ENCODE measurements around the gene KCTD1. TPM values are rescaled to one million over a fixed set of nuclear protein-coding genes. Genes with fewer than 3 reads are reported as not detected.

KCTD1 gene
- total RNA-seq, 4 donors from 2014 or later, result 33.6 to 42.0 (median 39.4) TPM

GRCh38 chr18:26422472-26423162, 125.7 kb downstream of the KCTD1 start:
- no peak for DNase-seq (ENCODE audit: low spot score in 2 of 2)
- WGBS, 2 donors, result 70 to 85% methylated on average over 6 of the region's 6 CpGs

GRCh38 chr18:26421931-26422330, 126.4 kb downstream of the KCTD1 start:
- Histone ChIP-seq H3K36me3 (no peaks in the 10 kb centered on the region), H3K4me3 (no peak overlapping the region), H3K27ac (no peak overlapping the region), H3K27me3 (no peaks in the 10 kb centered on the region), H3K4me1 (no peaks in the 10 kb centered on the region), H3K9me3 (no peaks in the 10 kb centered on the region)
- no peak for TF ChIP-seq CTCF (IDR thresholded peaks at IDR 0.05)
- no peak for TF ChIP-seq EP300 (IDR thresholded peaks at IDR 0.05)
- TF ChIP-seq POLR2A (IDR thresholded peaks at IDR 0.05), result no peak
- 88 to 91% methylated on average over 9 of the region's 9 CpGs for WGBS, 2 donors
- no peak for DNase-seq (ENCODE audit: low spot score in 2 of 2)

More at GRCh38 chr18:26422472-26423162, 125.7 kb downstream of the KCTD1 start:
- TF ChIP-seq POLR2A (IDR thresholded peaks at IDR 0.05) (no peak), CTCF (IDR thresholded peaks at IDR 0.05) (no peak), EP300 (IDR thresholded peaks at IDR 0.05) (no peak)
- H3K4me1 ChIP-seq, result no peaks in the 10 kb centered on the region
- no peaks in the 10 kb centered on the region for H3K27me3 ChIP-seq
- H3K9me3 ChIP-seq, result no peaks in the 10 kb centered on the region
- no peak overlapping the region for H3K27ac ChIP-seq
- no peak overlapping the region for H3K4me3 ChIP-seq
- no peaks in the 10 kb centered on the region for H3K36me3 ChIP-seq

- TF ChIP-seq POLR2A (IDR thresholded peaks at IDR 0.05) (no peak), CTCF (IDR thresholded peaks at IDR 0.05) (no peak), EP300 (IDR thresholded peaks at IDR 0.05) (no peak)
- H3K4me1 ChIP-seq, result no peaks in the 10 kb centered on the region
- WGBS, 2 donors, result 80 to 87% methylated on average over 6 of the region's 6 CpGs
- no peak overlapping the region for H3K4me3 ChIP-seq
- H3K36me3 ChIP-seq, result no peaks in the 10 kb centered on the region
- H3K27ac ChIP-seq, result no peak overlapping the region
- H3K9me3 ChIP-seq, result no peaks in the 10 kb centered on the region
- DNase-seq (ENCODE audit: low spot score in 2 of 2), result no peak
- H3K27me3 ChIP-seq, result no peaks in the 10 kb centered on the region
These were observed 126.8 kb downstream of the KCTD1 start for GRCh38 chr18:26421503-26421902.

- Histone ChIP-seq H3K4me1 (peaks cover 0 to 4% (median 0%) of the 10 kb centered on the region in 4 donors), H3K27me3 (no peaks in the 10 kb centered on the region), H3K27ac (no peak overlapping the region), H3K36me3 (no peaks in the 10 kb centered on the region), H3K4me3 (no peak overlapping the region), H3K9me3 (no peaks in the 10 kb centered on the region)
- no peak for DNase-seq (ENCODE audit: low spot score in 2 of 2)
- TF ChIP-seq POLR2A (IDR thresholded peaks at IDR 0.05), result no peak
- TF ChIP-seq EP300 (IDR thresholded peaks at IDR 0.05), result no peak
- TF ChIP-seq CTCF (IDR thresholded peaks at IDR 0.05), result no peak
- WGBS, 2 donors, result 61 to 70% methylated on average over 9 of the region's 9 CpGs
These were observed 128.6 kb downstream of the KCTD1 start for GRCh38 chr18:26419746-26420145.

GRCh38 chr18:26418225-26418624, 130.1 kb downstream of the KCTD1 start:
- 96 to 100% methylated on average over 4 of the region's 4 CpGs for WGBS, 2 donors
- Histone ChIP-seq H3K9me3 (no peaks in the 10 kb centered on the region), H3K36me3 (no peaks in the 10 kb centered on the region), H3K4me3 (no peak overlapping the region), H3K4me1 (peaks cover 0 to 5% (median 0%) of the 10 kb centered on the region in 4 donors), H3K27me3 (no peaks in the 10 kb centered on the region), H3K27ac (no peak overlapping the region)
- no peak for DNase-seq (ENCODE audit: low spot score in 2 of 2)
- TF ChIP-seq POLR2A (IDR thresholded peaks at IDR 0.05) (no peak), CTCF (IDR thresholded peaks at IDR 0.05) (no peak)
